HepG2 (cell line): Measurements from ENCODE around the gene NBR1. TPM values are rescaled to one million over a fixed set of nuclear protein-coding genes. Genes with fewer than 3 reads are reported as not detected.
A peak's percentile ranks its signal among the peaks of the same experiment; 100 is the strongest.

ENCODE experiments used
- BCL6 ChIP-seq: IDR thresholded peaks from 2 replicates; pipeline ENCODE4 v1.6.1; 2016; ENCODE audit warnings: missing genetic modification reagents, missing compliant biosample characterization
- FOXO1 ChIP-seq: sonication (generic); formaldehyde crosslinking; IDR thresholded peaks from 2 replicates; pipeline ENCODE4 v1.4.0; 2020; ENCODE audit warnings: missing genetic modification reagents
- HNF1B ChIP-seq: sonication (generic); formaldehyde crosslinking; IDR thresholded peaks from 2 replicates; pipeline ENCODE4 v1.5.1; 2020; ENCODE audit warnings: mild to moderate bottlenecking, moderate library complexity, missing genetic modification reagents
- IRX3 ChIP-seq: sonication (generic); formaldehyde crosslinking; IDR thresholded peaks from 2 replicates; pipeline ENCODE4 v1.8.1; 2023; ENCODE audit warnings: mild to moderate bottlenecking, low read depth, missing genetic modification reagents, borderline replicate concordance
- MEF2D ChIP-seq: sonication (generic); formaldehyde crosslinking; IDR thresholded peaks from 2 replicates; pipeline ENCODE4 v1.5.1; 2020; ENCODE audit warnings: mild to moderate bottlenecking, missing genetic modification reagents
- NFATC3 ChIP-seq: sonication (generic); formaldehyde crosslinking; IDR thresholded peaks from 2 replicates; pipeline ENCODE4 v1.5.1; 2020; ENCODE audit warnings: mild to moderate bottlenecking, missing genetic modification reagents
- NFYC ChIP-seq: IDR thresholded peaks from 2 replicates; pipeline ENCODE4 v1.6.1; 2016; ENCODE audit warnings: missing genetic modification reagents, missing compliant biosample characterization
- PAF1 ChIP-seq: IDR thresholded peaks from 2 replicates; pipeline ENCODE4 v1.6.1; 2016; ENCODE audit warnings: missing genetic modification reagents, missing compliant biosample characterization
- POLR2AphosphoS5 ChIP-seq: IDR thresholded peaks from 2 replicates; pipeline ENCODE4 v1.6.1; 2012; ENCODE audit warnings: low read depth, low read length
- PREB ChIP-seq: sonication (generic); formaldehyde crosslinking; IDR thresholded peaks from 2 replicates; pipeline ENCODE4 v1.4.0; 2020; ENCODE audit warnings: missing genetic modification reagents
- SAP130 ChIP-seq: IDR thresholded peaks from 2 replicates; pipeline ENCODE4 v1.6.1; 2016; ENCODE audit warnings: low read depth
- SIX1 ChIP-seq: sonication (generic); formaldehyde crosslinking; IDR thresholded peaks from 2 replicates; pipeline ENCODE4 v1.4.0; 2020; ENCODE audit warnings: missing genetic modification reagents, borderline replicate concordance
- TCF12 ChIP-seq, 2 experiments: fragments of 450-650 bp in 1 of 2; sonication (generic) in 1 of 2; formaldehyde crosslinking in 1 of 2; IDR thresholded peaks; 2 replicates each; pipeline versions ENCODE4 v1.6.1 to v1.8.0; 2017 to 2022; ENCODE audit warnings: antibody characterized with exemption in 1 of 2, mild to moderate bottlenecking in 1 of 2, missing genetic modification reagents in 1 of 2, moderate library complexity in 1 of 2
- TCF7 ChIP-seq: sonication (generic); IDR thresholded peaks from 2 replicates; pipeline ENCODE4 v1.6.1; 2016; ENCODE audit warnings: antibody characterized with exemption, low read depth
- THAP11 ChIP-seq: IDR thresholded peaks from 2 replicates; pipeline ENCODE4 v1.6.1; 2016; ENCODE audit warnings: missing biosample characterization, missing genetic modification reagents
- ZBTB20 ChIP-seq: sonication (generic); formaldehyde crosslinking; IDR thresholded peaks from 2 replicates; pipeline ENCODE4 v1.8.1; 2023; ENCODE audit warnings: missing genetic modification reagents, low read depth, mild to moderate bottlenecking, borderline replicate concordance
- ZGPAT ChIP-seq: IDR thresholded peaks from 2 replicates; pipeline ENCODE4 v1.6.1; 2016; ENCODE audit warnings: mild to moderate bottlenecking
- ZNF232 ChIP-seq: sonication (generic); formaldehyde crosslinking; IDR thresholded peaks from 2 replicates; pipeline ENCODE4 v1.4.0; 2020; ENCODE audit warnings: missing genetic modification reagents, borderline replicate concordance
- ZNF552 ChIP-seq: sonication (generic); formaldehyde crosslinking; IDR thresholded peaks from 2 replicates; pipeline ENCODE4 v1.9.0; 2022; ENCODE audit warnings: missing genetic modification reagents, mild to moderate bottlenecking, borderline replicate concordance
- ZNF577 ChIP-seq: sonication (generic); formaldehyde crosslinking; IDR thresholded peaks from 2 replicates; pipeline ENCODE4 v1.4.0; 2020; ENCODE audit warnings: mild to moderate bottlenecking, low read depth, missing genetic modification reagents, borderline replicate concordance
- ZNF629 ChIP-seq: sonication (generic); formaldehyde crosslinking; conservative IDR thresholded peaks from 2 replicates; pipeline ENCODE4 v1.5.0; 2020; ENCODE audit warnings: missing genetic modification reagents
- ZNF720 ChIP-seq: sonication (generic); formaldehyde crosslinking; IDR thresholded peaks from 2 replicates; pipeline ENCODE4 v1.4.0; 2020; ENCODE audit warnings: missing genetic modification reagents
- ZNF816 ChIP-seq: sonication (generic); formaldehyde crosslinking; IDR thresholded peaks from 2 replicates; pipeline ENCODE4 v1.8.0; 2022; ENCODE audit warnings: missing genetic modification reagents, mild to moderate bottlenecking, borderline replicate concordance
- ZZZ3 ChIP-seq: sonication (generic); formaldehyde crosslinking; IDR thresholded peaks from 2 replicates; pipeline ENCODE4 v1.4.0; 2020; ENCODE audit warnings: missing genetic modification reagents, mild to moderate bottlenecking, borderline replicate concordance
- polyA plus RNA-seq, 8 experiments: library from polyadenylated mRNA; depleted of rRNA in 3 of 8; stranded (reverse) in 7 of 8; unstranded in 1 of 8; fragments of >200 nt; fragmentation: Illumina TruSeq in 4 of 8; extraction: Trizol in 4 of 8; gene quantifications; 2 replicates each; pipeline versions ENCODE4 v1.2.1 to v1.2.3, GENCODE V29; 2011 to 2016; ENCODE audit warnings: low read depth in 4 of 8, missing spikeins in 1 of 8, mixed read lengths in 1 of 8; ENCODE audit not compliant: insufficient read depth in 1 of 8
- total RNA-seq, 5 experiments: library from RNA; depleted of rRNA; stranded (reverse); fragments of >200 nt; fragmentation: Illumina TruSeq; extraction: Trizol; gene quantifications; 2 replicates each; pipeline ENCODE4 v1.2.3, GENCODE V29; 2016; ENCODE audit warnings: low read depth in 1 of 5
- TF ChIP-seq, protein P1 (sequence below): sonication (generic); formaldehyde crosslinking; IDR thresholded peaks from 2 replicates; pipeline ENCODE4 v1.5.0; 2020; ENCODE audit warnings: missing genetic modification reagents

Gene NBR1
- total and polyA plus RNA-seq, 2 of the 13 experiments (the other 11 are each of a cell fraction or from before 2014, with no cell fraction given): 51.7 to 121 TPM

DNA sequence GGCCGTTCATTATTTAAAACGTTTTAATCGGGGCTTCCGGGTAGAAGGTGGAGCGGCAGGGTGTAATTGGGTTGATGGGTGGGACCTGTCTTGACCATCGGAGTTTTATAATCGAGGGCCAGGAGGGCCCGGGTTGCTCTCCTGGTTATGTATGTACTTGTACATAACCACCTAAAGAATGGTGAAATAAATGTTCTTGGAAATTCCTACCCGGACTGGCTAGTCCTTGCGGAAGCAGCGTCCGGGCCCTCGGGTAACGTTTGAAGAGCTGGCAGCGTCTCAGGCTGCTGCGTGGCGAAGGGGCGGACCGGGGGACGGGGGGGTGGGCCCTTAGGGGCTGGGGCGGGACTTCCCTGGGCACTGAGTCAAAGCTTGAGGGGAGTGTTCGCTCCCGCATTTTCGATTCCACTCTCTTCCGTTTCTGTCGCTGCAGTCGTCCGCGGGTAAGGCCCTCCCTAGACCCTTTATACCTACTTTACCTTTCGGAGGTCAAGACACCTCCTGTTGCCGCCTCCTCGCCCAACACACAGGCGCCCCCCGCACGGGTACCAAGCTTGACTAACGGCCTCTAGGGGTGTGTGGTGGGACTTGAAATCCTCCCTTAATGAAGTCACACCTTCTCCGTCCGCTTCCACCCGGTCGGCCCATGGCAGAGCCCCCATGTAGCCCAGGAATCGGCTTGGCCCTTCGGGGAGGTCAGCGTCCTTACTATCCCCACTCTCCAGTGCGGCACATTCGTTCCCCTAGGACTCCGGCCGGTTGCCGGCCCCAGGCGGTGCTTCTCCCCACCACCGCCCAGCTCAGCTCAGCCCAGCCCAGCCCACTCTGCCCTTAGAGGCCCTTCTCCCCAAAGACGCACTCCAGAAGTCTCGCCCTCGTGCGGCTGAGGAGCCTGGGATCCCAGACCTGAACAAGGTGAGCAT is 40.7 kb downstream of the NBR1 start, which contains the start of gene TMEM106A (continued):
- TF ChIP-seq THAP11 (no peak; the same call in none of the 2 replicates), ZNF720 (no peak), PAF1 (CRISPR knock-in tag) (0 out of 2 replicates have a peak, but pooled peaks have one; percentile 13), IRX3 (CRISPR knock-in tag) (no peak), ZGPAT (CRISPR knock-in tag) (peak; percentile 15; the same call in 1 of the 2 replicates), MEF2D (CRISPR knock-in tag) (0 out of 2 replicates have a peak, but pooled peaks have one; percentile 19), ZNF577 (CRISPR knock-in tag) (no peak), SAP130 (CRISPR knock-in tag) (peak; percentile 69), POLR2AphosphoS5 (peak; percentile 97), ZZZ3 (CRISPR knock-in tag) (no peak), PREB (CRISPR knock-in tag) (no peak), ZNF552 (CRISPR knock-in tag) (no peak; the same call in 1 of the 2 replicates), NFATC3 (0 out of 2 replicates have a peak, but pooled peaks have one; percentile 34), ZNF629 (CRISPR knock-in tag) (no peak; the same call in 1 of the 2 replicates), FOXO1 (CRISPR knock-in tag) (no peak; the same call in 1 of the 2 replicates), ZBTB20 (CRISPR knock-in tag) (no peak; the same call in 1 of the 2 replicates), SIX1 (no peak; the same call in 1 of the 2 replicates), TCF7 (no peak), TCF12 (IDR thresholded peaks at IDR 0.05) (no peak), TCF12 (CRISPR knock-in tag; IDR thresholded peaks at IDR 0.05) (no peak), ZNF232 (CRISPR knock-in tag) (peak; percentile 92; the same call in 1 of the 2 replicates), BCL6 (CRISPR knock-in tag) (peak; percentile 28; the same call in 1 of the 2 replicates), NFYC (CRISPR knock-in tag) (no peak), ZNF816 (no peak), HNF1B (CRISPR knock-in tag) (peak; percentile 80; the same call in 1 of the 2 replicates)
- TF ChIP-seq, protein P1, sequence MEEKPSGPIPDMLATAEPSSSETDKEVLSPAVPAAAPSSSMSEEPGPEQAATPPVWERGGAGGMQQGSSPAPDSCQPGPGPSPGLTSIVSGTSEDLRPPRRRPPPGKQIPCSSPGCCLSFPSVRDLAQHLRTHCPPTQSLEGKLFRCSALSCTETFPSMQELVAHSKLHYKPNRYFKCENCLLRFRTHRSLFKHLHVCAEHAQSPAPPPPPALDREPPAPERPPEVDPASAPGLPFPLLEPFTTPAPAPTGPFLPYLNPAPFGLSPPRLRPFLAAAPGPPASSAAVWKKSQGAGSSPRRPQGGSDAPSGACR (CRISPR knock-in tag): no peak
